HL-60 (cell line): ENCODE data around the gene NTSR2.

Source experiments
- DNase-seq, 2 experiments: peaks; one replicate each; pipeline ENCODE4 v3.0.0-alpha.2; 2010 to 2020; ENCODE audit warnings: low read depth in 1 of 2, low spot score in 1 of 2
- H3K27ac ChIP-seq: fragments of 250-450 bp; sonication (Bioruptor Pico); replicated peaks from 2 replicates; pipeline ENCODE4 v1.5.1; 2020; ENCODE audit warnings: mild to moderate bottlenecking, moderate library complexity
- H3K27me3 ChIP-seq: fragments of 250-450 bp; sonication (Bioruptor Pico); 2 replicates; pipeline ENCODE4 v1.5.1; 2021; ENCODE audit warnings: mild to moderate bottlenecking, moderate library complexity; ENCODE audit not compliant: insufficient read depth, poor library complexity, severe bottlenecking
- H3K4me3 ChIP-seq: replicated peaks from 2 replicates; pipeline ENCODE4 v1.5.1; 2011; ENCODE audit warnings: mild to moderate bottlenecking, control low read depth, low read length; ENCODE audit not compliant: insufficient read depth
- CTCF ChIP-seq: IDR thresholded peaks from one replicate; pipeline ENCODE4 v1.5.1; 2011; ENCODE audit warnings: low read length, control low read depth, inconsistent platforms; ENCODE audit not compliant: insufficient read depth
- GABPA ChIP-seq: IDR thresholded peaks from 2 replicates; pipeline ENCODE4 v1.6.1; 2012; ENCODE audit warnings: low read depth
- POLR2AphosphoS5 ChIP-seq: IDR thresholded peaks from 2 replicates; pipeline ENCODE4 v1.6.1; 2012; ENCODE audit warnings: low read depth
- REST ChIP-seq: IDR thresholded peaks from 2 replicates; pipeline ENCODE4 v1.6.1; 2012; ENCODE audit warnings: low read depth; ENCODE audit not compliant: insufficient replicate concordance
- SPI1 ChIP-seq: IDR thresholded peaks from 2 replicates; pipeline ENCODE4 v1.6.1; 2012; ENCODE audit warnings: low read depth, mild to moderate bottlenecking, borderline replicate concordance

The NTSR2 gene

GRCh38 chr2:11683966-11684365 lies 14.0 kb upstream of the NTSR2 start:
- H3K27ac ChIP-seq: no peak overlapping the region
- TF ChIP-seq SPI1: no peak
- no peak for TF ChIP-seq GABPA
- H3K4me3 ChIP-seq: no peak overlapping the region
- DNase-seq: no peak
- H3K27me3 ChIP-seq: no peaks in the 10 kb centered on the region

GRCh38 chr2:11683476-11683875 lies 13.5 kb upstream of the NTSR2 start:
- no peaks in the 10 kb centered on the region for H3K27me3 ChIP-seq
- DNase-seq: no peak
- no peak overlapping the region for H3K4me3 ChIP-seq
- H3K27ac ChIP-seq: no peak overlapping the region
- no peak for TF ChIP-seq SPI1
- no peak for TF ChIP-seq GABPA
- TF ChIP-seq POLR2AphosphoS5: no peak
- no peak for TF ChIP-seq CTCF
- TF ChIP-seq REST: no peak

GRCh38 chr2:11682590-11682915 lies 12.6 kb upstream of the NTSR2 start:
- Histone ChIP-seq H3K4me3 (no peak overlapping the region), H3K27me3 (peaks cover 2% of the 10 kb centered on the region), H3K27ac (no peak overlapping the region)
- TF ChIP-seq GABPA (no peak), CTCF (no peak), POLR2AphosphoS5 (no peak), SPI1 (no peak), REST (no peak)
- no peak for DNase-seq

- peak in 1 of 2 experiments; percentile 18 for DNase-seq
- H3K27me3 ChIP-seq: peaks cover 8% of the 10 kb centered on the region
- H3K4me3 ChIP-seq: no peak overlapping the region
- TF ChIP-seq SPI1 (no peak), CTCF (peak; percentile 60)
- H3K27ac ChIP-seq: no peak overlapping the region
Observed at GRCh38 chr2:11681722-11682589, 12.0 kb upstream of the NTSR2 start.
